Activated CD4-positive, alpha-beta memory T cell treated with anti-CD3 and anti-CD28 coated beads, Interleukin-2, amount 10 ng/mL, durations not matched to agents 7 days and 5 days (primary cell): ENCODE data around the gene ZNF680. TPM values are rescaled to one million over a fixed set of nuclear protein-coding genes. Genes with fewer than 3 reads are reported as not detected.
"Not testable (repeated sequence)": the region's sequence is repeated elsewhere in the genome, so short reads cannot be mapped to it uniquely, and the experiment has no call there.

Source experiments
- CTCF ChIA-PET: fragments of 350-600 bp; sonication (Branson Sonifier 250); formaldehyde crosslinking; loops from one replicate; lab custom pipeline; 2021; ENCODE audit warnings: antibody characterized with exemption, inconsistent platforms; lab: Charles Lee
- POLR2A ChIA-PET: fragments of 350-600 bp; sonication (Branson Sonifier 250); formaldehyde crosslinking; loops from one replicate; lab custom pipeline; 2021; ENCODE audit warnings: antibody characterized with exemption; lab: Charles Lee
- DNase-seq: peaks from one replicate; pipeline ENCODE4 v3.0.0-alpha.2; 2020
- H3K27ac Mint-ChIP-seq: one replicate; pipeline ENCODE4 v1.8.0; 2021; ENCODE audit warnings: mild to moderate bottlenecking, mixed read lengths
- H3K27me3 Mint-ChIP-seq: one replicate; pipeline ENCODE4 v1.8.0; 2021; ENCODE audit warnings: mixed read lengths
- H3K36me3 Mint-ChIP-seq: one replicate; pipeline ENCODE4 v1.8.0; 2021; ENCODE audit warnings: low read depth, mixed read lengths
- H3K4me1 Mint-ChIP-seq: one replicate; pipeline ENCODE4 v1.8.0; 2021; ENCODE audit warnings: mixed read lengths
- H3K4me3 Mint-ChIP-seq: one replicate; pipeline ENCODE4 v1.8.0; 2021; ENCODE audit warnings: mild to moderate bottlenecking, mixed read lengths
- H3K9me3 Mint-ChIP-seq: one replicate; pipeline ENCODE4 v1.8.0; 2021; ENCODE audit warnings: mixed read lengths
- total RNA-seq, 2 experiments: library from RNA; stranded (reverse); gene quantifications; one replicate each; pipeline ENCODE4 v1.2.3, GENCODE V29; 2021

Gene ZNF680
- total RNA-seq, 2 experiments from 2014 or later = 12.8 to 13.0 TPM

DNA sequence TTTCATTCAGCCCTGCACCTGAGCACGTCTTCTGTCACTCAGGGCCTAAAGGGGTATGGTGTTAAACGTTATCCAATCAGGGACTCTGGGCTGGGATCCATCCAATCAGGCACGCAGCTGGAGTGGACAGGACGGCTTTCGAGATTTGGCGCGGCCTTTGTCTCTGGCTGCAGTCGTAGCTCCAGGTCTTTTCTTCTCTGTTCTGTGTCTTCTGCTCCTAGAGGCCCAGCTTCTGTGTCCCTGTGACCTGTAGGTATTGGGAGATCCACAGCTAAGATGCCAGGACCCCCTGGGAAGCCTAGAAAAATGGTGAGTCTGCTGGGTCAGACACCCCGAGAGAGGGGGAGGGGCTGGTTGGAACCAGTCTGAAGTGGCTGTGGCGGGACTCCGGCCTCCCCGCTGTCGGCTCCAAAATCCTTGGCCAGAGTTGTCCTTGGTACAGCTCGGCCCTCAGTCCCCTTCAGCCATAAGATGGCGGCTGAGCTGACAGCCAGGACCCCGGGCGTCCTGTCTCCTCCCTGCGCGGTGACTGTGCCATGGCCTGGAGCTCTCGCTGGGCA is 11.7 kb upstream of the ZNF680 start:
- ChIA-PET POLR2A (interaction anchor here (3.0 kb wide), 1 partner anchor 12 kb away, joined by 11 read pairs; the partner anchor contains the start of gene ZNF680), CTCF (no interaction called here)
- H3K27ac Mint-ChIP-seq = no peak overlapping the region
- no peak for DNase-seq
- H3K9me3 Mint-ChIP-seq = peaks cover 5% of the 10 kb centered on the region
- H3K36me3 Mint-ChIP-seq = peaks cover 5% of the 10 kb centered on the region
- H3K4me1 Mint-ChIP-seq = peaks cover 5% of the 10 kb centered on the region
- H3K4me3 Mint-ChIP-seq = no peak overlapping the region
- H3K27me3 Mint-ChIP-seq = peaks cover 5% of the 10 kb centered on the region

DNA sequence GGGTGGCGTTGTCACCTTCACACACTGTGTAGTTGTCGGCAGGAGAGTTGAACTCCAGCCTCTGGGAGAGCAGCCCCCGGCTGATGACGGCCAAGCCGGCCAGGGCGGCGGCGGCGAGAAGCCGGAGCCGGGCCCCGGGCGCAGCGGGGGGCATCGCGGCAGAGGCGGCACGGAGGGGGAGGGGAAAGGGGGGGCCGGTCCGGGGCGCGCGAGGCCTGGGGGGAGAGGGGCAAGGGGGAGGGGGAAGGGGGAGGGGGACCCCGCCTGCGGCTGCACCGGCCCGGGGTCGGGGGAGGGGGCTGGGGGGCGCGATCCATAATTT is 7.4 kb upstream of the ZNF680 start:
- CTCF ChIA-PET, POLR2A ChIA-PET: not testable (repeated sequence)
- peaks cover 10% of the 10 kb centered on the region for H3K36me3 Mint-ChIP-seq

DNA sequence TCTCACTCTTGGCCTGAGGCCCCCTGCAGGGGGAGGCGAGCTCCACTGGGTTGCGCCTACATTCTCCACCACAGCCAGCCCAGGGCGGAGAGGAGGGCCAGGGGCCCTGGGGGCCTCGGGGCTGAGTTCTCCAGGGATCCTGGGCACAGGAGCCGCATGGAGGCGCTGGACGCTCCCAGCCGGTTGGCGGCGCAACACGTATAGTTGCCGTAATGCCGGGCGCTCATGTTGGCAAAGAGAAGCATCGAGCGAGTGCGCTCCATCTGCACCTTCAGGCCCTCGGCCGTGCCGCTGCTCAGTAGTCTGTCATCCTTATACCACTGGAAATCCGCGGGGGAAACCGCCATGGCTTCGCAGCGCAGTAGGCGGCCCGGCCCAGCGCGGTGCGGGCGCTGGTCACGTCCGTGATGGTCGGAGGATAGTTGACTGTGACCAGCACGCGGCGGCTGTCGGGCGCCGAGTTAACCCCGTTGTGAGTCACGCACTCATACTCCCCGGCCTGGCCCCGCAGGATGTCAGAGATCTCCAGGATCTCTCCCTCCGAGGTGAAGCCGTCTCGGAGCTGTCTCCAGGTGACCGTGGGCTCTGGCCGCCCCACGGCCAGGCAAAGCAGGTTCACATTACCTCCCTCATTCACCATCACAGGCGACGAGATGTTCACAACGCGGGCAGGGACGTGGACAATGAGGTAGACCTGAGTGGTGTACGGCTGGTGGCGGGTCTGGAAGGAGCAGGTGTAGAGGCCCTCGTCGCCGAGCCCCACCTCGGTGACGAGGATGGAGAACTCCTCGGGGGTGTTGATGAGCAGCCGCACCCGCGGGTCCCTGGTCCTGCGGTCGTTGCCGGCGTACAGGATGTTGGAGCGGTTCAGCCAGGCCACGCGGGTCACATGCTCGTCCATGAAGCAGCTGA is 6.8 kb upstream of the ZNF680 start:
- H3K27me3 Mint-ChIP-seq = peaks cover 10% of the 10 kb centered on the region
- CTCF ChIA-PET, POLR2A ChIA-PET, H3K9me3 Mint-ChIP-seq, H3K27ac Mint-ChIP-seq: not testable (repeated sequence)
- peak; percentile 34 for DNase-seq
- H3K4me1 Mint-ChIP-seq = peaks cover 11% of the 10 kb centered on the region
- peaks cover 10% of the 10 kb centered on the region for H3K36me3 Mint-ChIP-seq
- H3K4me3 Mint-ChIP-seq = peak overlapping the region; percentile 61

More for the DNA sequence above, 7.4 kb upstream of the ZNF680 start:
- peak overlapping the region; percentile 61 for H3K4me3 Mint-ChIP-seq
- H3K4me1 Mint-ChIP-seq = peaks cover 11% of the 10 kb centered on the region
- H3K27me3 Mint-ChIP-seq = peaks cover 10% of the 10 kb centered on the region
- DNase-seq, H3K27ac Mint-ChIP-seq, H3K9me3 Mint-ChIP-seq: not testable (repeated sequence)

DNA sequence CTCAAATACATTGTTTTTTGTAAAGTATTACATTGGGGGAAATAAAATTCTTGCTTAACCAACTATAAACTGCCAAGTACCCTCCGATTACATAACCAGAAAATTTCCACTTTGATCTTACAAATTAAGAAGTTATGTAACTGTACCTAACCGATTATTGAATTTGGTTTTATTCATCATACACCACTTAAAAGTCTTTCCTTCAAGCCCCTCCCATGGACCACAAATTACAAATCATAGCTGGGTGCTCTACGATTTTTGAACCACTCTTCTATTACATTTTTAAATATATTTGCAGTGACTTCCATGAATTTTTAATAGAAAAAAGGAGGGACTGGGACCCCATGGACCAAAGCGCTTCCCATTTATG is 630 bp downstream of the ZNF680 start:
- Mint-ChIP-seq H3K27ac (peak overlapping the region; percentile 94), H3K36me3 (peaks cover 43% of the 10 kb centered on the region), H3K4me3 (peak overlapping the region; percentile 99)

DNA sequence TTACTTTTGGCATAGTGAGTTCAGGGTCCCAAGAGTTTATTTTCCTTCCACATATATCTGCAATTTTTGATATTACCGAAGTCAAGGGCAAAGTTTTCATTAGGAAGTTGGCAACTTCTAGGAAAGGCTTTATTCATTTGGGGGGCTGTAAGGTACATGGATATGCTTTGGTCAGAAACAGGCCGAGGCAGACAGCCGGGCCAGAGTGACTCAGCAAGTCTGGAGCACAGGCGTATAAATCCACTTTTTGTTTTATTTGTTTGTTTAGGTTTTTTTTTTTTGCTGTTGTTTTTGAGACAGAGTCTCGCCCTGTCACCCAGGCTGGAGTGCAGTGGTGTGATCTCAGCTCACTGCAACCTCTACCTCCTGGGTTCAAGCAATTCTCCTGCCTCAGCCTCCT is 3.7 kb downstream of the ZNF680 start:
- ChIA-PET CTCF (no interaction called here), POLR2A (no interaction called here)
- Mint-ChIP-seq H3K4me3 (no peak overlapping the region), H3K9me3 (peaks cover 44% of the 10 kb centered on the region), H3K27me3 (no peaks in the 10 kb centered on the region), H3K36me3 (peaks cover 64% of the 10 kb centered on the region), H3K27ac (no peak overlapping the region), H3K4me1 (peaks cover 21% of the 10 kb centered on the region)
- DNase-seq = no peak

More for the DNA sequence above, 630 bp downstream of the ZNF680 start:
- H3K4me1 Mint-ChIP-seq = peaks cover 20% of the 10 kb centered on the region
- DNase-seq = no peak
- no peaks in the 10 kb centered on the region for H3K27me3 Mint-ChIP-seq
- H3K9me3 Mint-ChIP-seq = peaks cover 32% of the 10 kb centered on the region
- POLR2A ChIA-PET = interaction anchor here (0.9 to 2.5 kb wide), 12 partner anchors 11 to 444 kb away, joined by 3 to 32 read pairs (median 10); partner anchors contain the start of genes ERV3-1, ZNF107, ZNF138 and ZNF273
- CTCF ChIA-PET = no interaction called here

DNA sequence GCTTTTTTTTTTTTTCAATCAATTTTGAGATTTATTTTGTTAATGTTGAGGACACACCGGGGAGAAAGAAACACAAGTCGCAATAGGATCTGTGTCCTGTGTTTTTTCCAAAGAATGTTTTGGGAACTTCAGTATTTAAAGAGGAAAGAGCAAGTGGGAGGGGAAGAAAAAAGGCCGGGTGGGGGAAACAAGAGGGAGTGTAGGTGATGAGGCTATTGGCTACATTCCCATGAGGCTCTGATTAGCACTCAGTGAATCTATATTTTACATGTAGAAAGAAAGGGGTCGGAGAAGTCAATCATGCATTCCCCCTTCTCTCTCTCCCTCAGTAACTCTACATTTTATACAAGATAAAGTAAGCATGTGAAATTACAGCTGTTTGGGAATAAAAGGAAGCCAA is 4.1 kb downstream of the ZNF680 start:
- Mint-ChIP-seq H3K27ac (no peak overlapping the region), H3K4me1 (peaks cover 18% of the 10 kb centered on the region), H3K27me3 (no peaks in the 10 kb centered on the region), H3K4me3 (no peak overlapping the region), H3K9me3 (peaks cover 40% of the 10 kb centered on the region), H3K36me3 (peaks cover 61% of the 10 kb centered on the region)
- POLR2A ChIA-PET = no interaction called here
- no peak for DNase-seq
- CTCF ChIA-PET = no interaction called here

DNA sequence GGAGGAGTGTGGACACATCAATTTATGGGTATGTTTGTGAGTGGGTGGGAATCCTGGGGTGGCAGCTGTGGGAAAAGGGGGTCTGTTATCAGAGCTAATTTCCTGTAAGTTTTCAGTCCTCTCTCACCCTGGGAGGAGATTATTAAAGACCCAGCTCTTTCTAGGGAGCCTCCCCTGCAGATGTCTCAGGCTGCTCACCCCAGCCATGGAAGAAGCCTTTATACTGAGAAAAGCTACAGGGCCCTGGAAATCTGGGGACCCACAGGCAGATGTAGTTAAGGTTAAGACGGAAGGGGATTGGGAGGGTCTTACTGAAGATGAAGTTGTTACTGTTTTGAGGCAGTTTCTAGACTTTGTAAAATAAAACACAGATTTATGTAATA is 4.6 kb downstream of the ZNF680 start:
- Mint-ChIP-seq H3K36me3 (peaks cover 63% of the 10 kb centered on the region), H3K4me3 (no peak overlapping the region), H3K27me3 (no peaks in the 10 kb centered on the region), H3K27ac (no peak overlapping the region), H3K9me3 (peaks cover 38% of the 10 kb centered on the region), H3K4me1 (peaks cover 15% of the 10 kb centered on the region)
- DNase-seq = no peak
- CTCF ChIA-PET = no interaction called here
- POLR2A ChIA-PET = no interaction called here

DNA sequence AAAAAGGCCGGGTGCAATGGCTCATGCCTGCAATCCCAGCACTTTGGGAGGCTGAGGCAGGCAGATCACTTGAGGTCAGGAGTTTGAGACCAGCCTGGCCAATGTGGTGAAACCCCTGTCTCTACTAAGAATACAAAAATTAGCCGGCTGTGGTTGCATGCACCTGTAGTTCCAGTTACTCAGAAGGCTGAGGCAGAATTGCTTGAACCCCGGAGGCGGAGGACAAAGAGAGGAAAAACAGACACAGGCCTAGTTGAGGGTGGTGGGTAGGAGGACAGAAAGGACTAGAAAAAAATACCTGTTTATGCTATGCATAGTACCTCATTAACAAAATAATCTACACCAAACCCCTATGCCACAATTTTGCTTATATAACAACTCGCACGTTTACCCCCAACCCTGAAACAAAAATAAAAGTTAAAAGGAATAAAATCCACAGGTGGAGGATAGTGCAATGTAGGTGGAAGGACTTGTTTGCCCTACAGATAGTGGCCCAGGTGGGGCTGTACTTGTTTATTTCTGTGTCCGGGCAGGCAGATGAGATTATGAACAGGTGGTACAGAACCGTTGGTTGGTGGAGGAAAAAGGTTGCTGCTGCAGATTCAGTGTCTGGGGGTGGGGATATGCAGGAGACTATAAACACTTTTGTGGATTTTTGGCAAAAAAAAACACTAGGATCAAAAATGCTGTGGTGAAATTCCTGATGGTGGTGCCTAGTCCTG is 5.1 kb downstream of the ZNF680 start:
- no peaks in the 10 kb centered on the region for H3K27me3 Mint-ChIP-seq
- CTCF ChIA-PET = no interaction called here

DNA sequence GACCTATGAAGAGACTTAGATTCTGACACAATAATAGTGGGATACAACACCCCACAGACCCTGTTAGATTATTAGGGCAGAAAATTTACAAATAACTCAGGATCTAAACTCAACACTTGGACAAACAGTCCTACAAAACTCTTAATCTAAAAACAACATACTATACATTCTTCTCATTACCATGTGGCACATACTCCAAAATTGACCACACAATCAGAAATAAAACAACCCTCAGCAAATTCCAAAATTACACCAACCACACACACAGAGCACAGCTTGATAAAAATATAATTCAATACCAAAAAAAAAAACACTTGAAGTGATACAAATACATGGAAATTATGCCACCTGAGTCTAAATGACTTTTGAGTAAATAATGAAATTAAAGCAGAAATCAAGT is 7.8 kb downstream of the ZNF680 start:
- H3K9me3 Mint-ChIP-seq = peaks cover 43% of the 10 kb centered on the region
- POLR2A ChIA-PET = no interaction called here
- no peak overlapping the region for H3K27ac Mint-ChIP-seq
- H3K27me3 Mint-ChIP-seq = no peaks in the 10 kb centered on the region
- peaks cover 1% of the 10 kb centered on the region for H3K4me1 Mint-ChIP-seq
- no peak overlapping the region for H3K4me3 Mint-ChIP-seq
- CTCF ChIA-PET = no interaction called here
- DNase-seq = no peak
- peaks cover 68% of the 10 kb centered on the region for H3K36me3 Mint-ChIP-seq

More for the DNA sequence above, 5.1 kb downstream of the ZNF680 start:
- no peak overlapping the region for H3K4me3 Mint-ChIP-seq
- DNase-seq = no peak
- H3K9me3 Mint-ChIP-seq = peaks cover 37% of the 10 kb centered on the region
- POLR2A ChIA-PET = no interaction called here
- H3K4me1 Mint-ChIP-seq = peaks cover 12% of the 10 kb centered on the region
- peaks cover 62% of the 10 kb centered on the region for H3K36me3 Mint-ChIP-seq
- H3K27ac Mint-ChIP-seq = no peak overlapping the region

DNA sequence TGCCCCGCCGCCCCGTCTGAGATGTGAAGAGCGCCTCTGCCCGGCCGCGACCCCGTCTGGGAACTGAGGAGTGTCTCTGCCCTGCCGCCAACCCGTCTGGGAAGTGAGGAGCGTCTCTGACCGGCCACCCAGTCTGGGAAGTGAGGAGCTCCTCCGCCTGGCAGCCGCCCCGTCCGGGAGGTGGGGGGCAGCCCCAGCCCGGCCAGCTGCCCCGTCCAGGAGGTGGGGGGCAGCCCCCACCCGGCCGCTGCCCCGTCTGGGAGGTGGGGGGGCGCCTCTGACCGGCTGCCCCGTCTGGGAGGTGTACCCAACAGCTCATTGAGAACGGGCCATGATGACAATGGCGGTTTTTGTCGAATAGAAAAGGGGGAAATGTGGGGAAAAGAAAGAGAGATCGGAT is 8.7 kb downstream of the ZNF680 start:
- peaks cover 45% of the 10 kb centered on the region for H3K9me3 Mint-ChIP-seq
- CTCF ChIA-PET, H3K4me3 Mint-ChIP-seq, POLR2A ChIA-PET, H3K27ac Mint-ChIP-seq, H3K4me1 Mint-ChIP-seq, H3K27me3 Mint-ChIP-seq, DNase-seq: not testable (repeated sequence)
- peaks cover 75% of the 10 kb centered on the region for H3K36me3 Mint-ChIP-seq

DNA sequence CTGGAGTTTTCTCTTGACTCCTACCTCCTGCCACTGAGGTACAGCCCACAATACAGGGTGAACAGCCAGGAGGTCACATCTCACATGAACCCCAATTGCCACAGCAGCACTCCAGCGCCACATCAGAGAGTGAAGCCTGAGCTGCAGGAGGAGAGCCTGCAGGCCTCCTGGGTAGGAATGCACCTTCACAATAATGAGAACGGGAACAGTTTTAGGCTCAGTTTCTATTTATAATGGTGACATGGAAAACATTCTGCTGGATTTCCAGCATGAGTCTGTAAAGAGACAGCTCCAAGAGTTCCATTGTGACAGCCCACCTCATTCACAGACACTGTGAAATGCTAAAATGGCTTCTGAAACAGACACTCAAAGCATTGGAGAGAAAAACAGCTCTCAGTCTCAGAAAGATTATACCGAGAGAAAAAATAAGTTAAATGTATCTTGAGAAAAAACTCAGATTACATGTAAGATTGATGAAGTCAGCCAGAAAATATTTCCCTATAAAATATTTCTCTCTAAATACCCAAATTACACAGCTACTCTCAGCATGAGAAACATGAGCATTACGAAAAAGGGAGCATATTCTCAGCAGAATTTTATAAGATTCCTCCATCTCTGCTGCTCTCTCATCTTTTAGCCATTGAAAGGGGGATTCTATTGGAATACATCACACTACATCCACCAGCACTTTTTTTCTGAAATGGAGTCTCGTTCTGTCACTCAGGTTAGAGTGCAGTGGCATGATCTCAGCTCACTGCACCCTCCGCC is 11.3 kb downstream of the ZNF680 start:
- Mint-ChIP-seq H3K9me3 (peaks cover 46% of the 10 kb centered on the region), H3K27me3 (no peaks in the 10 kb centered on the region), H3K4me3 (no peak overlapping the region), H3K4me1 (peaks cover 1% of the 10 kb centered on the region), H3K27ac (no peak overlapping the region), H3K36me3 (peaks cover 71% of the 10 kb centered on the region)
- ChIA-PET CTCF (no interaction called here), POLR2A (interaction anchor here (0.7 kb wide), 1 partner anchor 11 kb away, joined by 3 read pairs; no protein-coding TSS in a partner anchor)
- no peak for DNase-seq

DNA sequence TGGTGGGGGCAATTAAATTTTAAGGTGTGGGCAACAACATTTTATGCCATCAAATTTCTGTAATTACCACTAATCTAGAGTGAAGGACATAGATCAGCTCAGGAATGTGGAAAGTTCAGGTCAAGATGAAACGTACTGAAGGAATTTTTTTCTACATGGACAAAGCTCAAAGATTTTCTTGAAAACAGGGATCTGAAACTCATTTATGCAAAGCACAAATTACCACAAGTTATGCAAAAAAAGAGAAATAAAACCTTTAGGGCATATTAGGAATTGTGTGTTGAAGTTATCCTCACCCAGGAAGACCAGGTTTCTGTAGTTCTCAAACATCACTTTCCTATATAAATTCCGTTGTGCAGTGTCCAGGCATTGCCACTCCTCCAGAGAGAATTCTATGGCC is 18.9 kb downstream of the ZNF680 start:
- H3K27ac Mint-ChIP-seq = no peak overlapping the region
- no peak overlapping the region for H3K4me3 Mint-ChIP-seq
- no peaks in the 10 kb centered on the region for H3K27me3 Mint-ChIP-seq
- H3K4me1 Mint-ChIP-seq = peaks cover 5% of the 10 kb centered on the region
- ChIA-PET CTCF (no interaction called here), POLR2A (no interaction called here)
- peaks cover 61% of the 10 kb centered on the region for H3K36me3 Mint-ChIP-seq
- DNase-seq = no peak
- peaks cover 27% of the 10 kb centered on the region for H3K9me3 Mint-ChIP-seq
